Measurements from ENCODE around the gene EMX2. TPM values are rescaled to one million over a fixed set of nuclear protein-coding genes. Genes with fewer than 3 reads are reported as not detected.

Gene EMX2
- total RNA-seq, 1 experiment from 2014 or later, result not detected

DNA sequence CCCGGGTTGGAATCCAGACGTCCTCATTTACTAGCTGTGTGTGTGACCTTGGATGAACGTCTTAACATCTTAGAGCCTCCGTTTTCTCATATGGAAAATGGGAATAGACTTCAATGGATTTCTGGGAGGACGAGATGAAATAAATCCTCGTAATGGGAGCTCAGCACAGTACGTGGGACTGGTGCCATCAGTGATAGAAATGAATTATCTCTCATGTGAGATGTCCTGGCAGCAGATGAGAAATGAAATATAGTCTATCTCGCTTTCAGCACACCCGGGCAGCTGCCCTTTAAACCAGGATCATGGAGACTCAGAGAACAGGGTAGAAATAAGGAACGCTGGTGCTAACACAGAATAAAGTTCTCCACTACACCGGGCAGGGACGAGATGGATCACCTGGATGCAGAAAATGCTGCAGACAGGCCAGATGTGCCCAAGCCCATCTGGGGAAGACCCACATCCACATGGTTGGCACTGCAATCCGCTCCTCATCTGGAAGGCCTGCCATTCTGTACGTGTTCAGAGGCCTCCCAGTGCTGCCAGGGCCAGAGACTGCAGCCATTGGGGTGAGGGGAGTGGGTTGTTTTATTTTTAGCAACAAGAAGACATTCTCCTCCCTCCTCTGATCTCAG lies 11.1 kb upstream of the EMX2 start (continued):
- TF ChIP-seq, protein P1, sequence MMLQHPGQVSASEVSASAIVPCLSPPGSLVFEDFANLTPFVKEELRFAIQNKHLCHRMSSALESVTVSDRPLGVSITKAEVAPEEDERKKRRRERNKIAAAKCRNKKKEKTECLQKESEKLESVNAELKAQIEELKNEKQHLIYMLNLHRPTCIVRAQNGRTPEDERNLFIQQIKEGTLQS (IDR thresholded peaks at IDR 0.05), result no peak
- TF ChIP-seq POLR2A (IDR thresholded peaks at IDR 0.05; ENCODE audit: borderline replicate concordance, extremely low read depth, insufficient read depth, insufficient read length) (no peak), RAD21 (IDR thresholded peaks at IDR 0.05; ENCODE audit: low read depth) (no peak)
- TF ChIP-seq, protein P2, sequence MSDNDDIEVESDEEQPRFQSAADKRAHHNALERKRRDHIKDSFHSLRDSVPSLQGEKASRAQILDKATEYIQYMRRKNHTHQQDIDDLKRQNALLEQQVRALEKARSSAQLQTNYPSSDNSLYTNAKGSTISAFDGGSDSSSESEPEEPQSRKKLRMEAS (IDR thresholded peaks at IDR 0.05), result no peak

DNA sequence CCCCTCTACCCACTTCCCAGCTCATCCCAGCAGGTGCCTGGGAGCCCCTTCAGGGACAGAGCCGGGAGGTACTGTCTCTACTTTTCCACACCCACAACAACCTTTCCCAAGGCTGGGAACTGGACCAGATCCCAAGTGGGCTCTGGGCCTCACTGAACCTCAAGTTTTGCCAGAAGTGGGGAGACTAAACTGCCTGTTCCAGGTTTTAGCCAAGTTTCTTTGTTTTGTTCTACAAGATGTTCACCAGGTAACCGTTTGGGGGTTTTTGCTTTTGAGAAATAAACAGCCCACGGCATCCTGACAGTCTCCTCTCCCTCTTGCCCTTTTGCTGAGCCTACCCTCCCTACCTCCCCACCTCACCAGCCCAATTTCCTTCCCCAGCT lies 10.6 kb upstream of the EMX2 start:
- no peak for TF ChIP-seq YY1 (IDR thresholded peaks at IDR 0.05; ENCODE audit: extremely low read depth, insufficient replicate concordance, low read depth, low read length)
- no peak for TF ChIP-seq CBX3 (IDR thresholded peaks at IDR 0.05; ENCODE audit: low read depth)
- H3K27ac ChIP-seq (ENCODE audit: low read depth, low read length), result no peak overlapping the region
- H3K4me2 ChIP-seq (ENCODE audit: low read length), result no peak overlapping the region
- no peaks in the 10 kb centered on the region for H3K79me2 ChIP-seq (ENCODE audit: insufficient read depth, low read length)
- H3K27me3 ChIP-seq (ENCODE audit: insufficient read depth, low read length), result peaks cover 46% of the 10 kb centered on the region
- intact Hi-C loops (cut with micrococcal nuclease), result loop anchor here (10.0 kb wide), 1 partner anchor 223 kb away; no protein-coding TSS in a partner anchor
- no peaks in the 10 kb centered on the region for H3K36me3 ChIP-seq (ENCODE audit: control insufficient read depth in 1 of 2, insufficient read depth in 2 of 2, low read length in 2 of 2)
- no peaks in the 10 kb centered on the region for H3K9me2 ChIP-seq (ENCODE audit: insufficient read depth)
- H3K4me1 ChIP-seq (ENCODE audit: control insufficient read depth in 1 of 2, insufficient read depth in 2 of 2, low read length in 2 of 2), result no peaks in the 10 kb centered on the region
- no peak overlapping the region for H3K4me3 ChIP-seq (replicated peaks in 1 of 2; ENCODE audit: low read depth in 1 of 2, low read length in 2 of 2)
- no peak overlapping the region for H2AFZ ChIP-seq (ENCODE audit: low read depth, low read length, poor library complexity, severe bottlenecking)
- no peaks in the 10 kb centered on the region for H4K20me1 ChIP-seq (ENCODE audit: insufficient read depth)
- no peaks in the 10 kb centered on the region for H3K9me3 ChIP-seq (ENCODE audit: control insufficient read depth in 1 of 2, insufficient read depth in 1 of 2, low read depth in 1 of 2, low read length in 2 of 2)
- ChIA-PET CTCF (interaction anchor here (1.4 kb wide), 1 partner anchor 36 kb away, joined by 4 read pairs; no protein-coding TSS in a partner anchor), RAD21 (ENCODE audit: low non-redundant PET in 1 of 2, low total read pairs in 2 of 2, uncharacterized antibody in 2 of 2, unreplicated experiment in 2 of 2) (interaction anchor here in 1 of 2 experiments (0.6 kb wide), 1 partner anchor 267 kb away, joined by 3 read pairs; no protein-coding TSS in a partner anchor), POLR2A (no interaction called here)
- ATAC-seq, result no peak
- DNase-seq (ENCODE audit: low read depth, low spot score), result no peak
- H3K9ac ChIP-seq (ENCODE audit: low read length), result no peak overlapping the region
- no TSS peak for BruUV-seq (replicated peaks)
